Fibroblast of the aortic adventitia (primary cell): ENCODE measurements around the gene SLC2A6. TPM values are rescaled to one million over a fixed set of nuclear protein-coding genes. Genes with fewer than 3 reads are reported as not detected.

Experiments
- DNase-seq: peaks from one replicate; pipeline ENCODE4 v3.0.0-alpha.2; 2010; ENCODE audit warnings: low read depth
- H3K4me3 ChIP-seq: 2 replicates; pipeline ENCODE4 v1.5.1; 2011; ENCODE audit warnings: low read depth, mild to moderate bottlenecking, control low read depth, low read length, moderate library complexity
- total RNA-seq: library from RNA; depleted of rRNA; stranded (reverse); fragments of >200 nt; gene quantifications from 2 replicates; pipeline ENCODE4 v1.2.3, GENCODE V29; 2012; ENCODE audit warnings: low replicate concordance
- TF ChIP-seq, protein P1 (sequence below): IDR thresholded peaks from 2 replicates; pipeline ENCODE4 v1.5.1; 2011; ENCODE audit warnings: mild to moderate bottlenecking, low read length, control low read depth, inconsistent platforms; ENCODE audit not compliant: insufficient read depth

SLC2A6 gene
- total RNA-seq, 1 donor = 7.3 TPM

DNA sequence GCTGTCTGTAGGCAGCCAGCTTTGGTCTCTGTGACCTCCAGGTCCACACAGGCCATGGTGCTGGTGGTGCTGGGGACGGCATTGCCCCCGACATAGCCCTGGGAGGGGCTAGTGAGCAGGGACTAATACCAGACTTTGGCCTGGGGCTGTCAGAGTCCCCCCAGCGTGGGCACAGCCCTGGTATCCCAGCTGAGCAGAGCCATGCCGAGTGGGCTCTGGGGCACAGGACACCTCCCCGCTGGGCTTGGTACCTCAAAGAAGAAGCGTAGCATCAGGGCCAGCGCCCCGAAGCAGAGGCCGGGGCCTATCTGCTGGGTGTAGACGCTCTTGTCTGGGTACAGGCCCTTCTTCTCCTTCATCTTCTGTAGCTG is 36.3 kb upstream of the SLC2A6 start:
- H3K4me3 ChIP-seq = no peak overlapping the region
- TF ChIP-seq, protein P1, sequence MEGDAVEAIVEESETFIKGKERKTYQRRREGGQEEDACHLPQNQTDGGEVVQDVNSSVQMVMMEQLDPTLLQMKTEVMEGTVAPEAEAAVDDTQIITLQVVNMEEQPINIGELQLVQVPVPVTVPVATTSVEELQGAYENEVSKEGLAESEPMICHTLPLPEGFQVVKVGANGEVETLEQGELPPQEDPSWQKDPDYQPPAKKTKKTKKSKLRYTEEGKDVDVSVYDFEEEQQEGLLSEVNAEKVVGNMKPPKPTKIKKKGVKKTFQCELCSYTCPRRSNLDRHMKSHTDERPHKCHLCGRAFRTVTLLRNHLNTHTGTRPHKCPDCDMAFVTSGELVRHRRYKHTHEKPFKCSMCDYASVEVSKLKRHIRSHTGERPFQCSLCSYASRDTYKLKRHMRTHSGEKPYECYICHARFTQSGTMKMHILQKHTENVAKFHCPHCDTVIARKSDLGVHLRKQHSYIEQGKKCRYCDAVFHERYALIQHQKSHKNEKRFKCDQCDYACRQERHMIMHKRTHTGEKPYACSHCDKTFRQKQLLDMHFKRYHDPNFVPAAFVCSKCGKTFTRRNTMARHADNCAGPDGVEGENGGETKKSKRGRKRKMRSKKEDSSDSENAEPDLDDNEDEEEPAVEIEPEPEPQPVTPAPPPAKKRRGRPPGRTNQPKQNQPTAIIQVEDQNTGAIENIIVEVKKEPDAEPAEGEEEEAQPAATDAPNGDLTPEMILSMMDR = no peak
- DNase-seq = no peak

DNA sequence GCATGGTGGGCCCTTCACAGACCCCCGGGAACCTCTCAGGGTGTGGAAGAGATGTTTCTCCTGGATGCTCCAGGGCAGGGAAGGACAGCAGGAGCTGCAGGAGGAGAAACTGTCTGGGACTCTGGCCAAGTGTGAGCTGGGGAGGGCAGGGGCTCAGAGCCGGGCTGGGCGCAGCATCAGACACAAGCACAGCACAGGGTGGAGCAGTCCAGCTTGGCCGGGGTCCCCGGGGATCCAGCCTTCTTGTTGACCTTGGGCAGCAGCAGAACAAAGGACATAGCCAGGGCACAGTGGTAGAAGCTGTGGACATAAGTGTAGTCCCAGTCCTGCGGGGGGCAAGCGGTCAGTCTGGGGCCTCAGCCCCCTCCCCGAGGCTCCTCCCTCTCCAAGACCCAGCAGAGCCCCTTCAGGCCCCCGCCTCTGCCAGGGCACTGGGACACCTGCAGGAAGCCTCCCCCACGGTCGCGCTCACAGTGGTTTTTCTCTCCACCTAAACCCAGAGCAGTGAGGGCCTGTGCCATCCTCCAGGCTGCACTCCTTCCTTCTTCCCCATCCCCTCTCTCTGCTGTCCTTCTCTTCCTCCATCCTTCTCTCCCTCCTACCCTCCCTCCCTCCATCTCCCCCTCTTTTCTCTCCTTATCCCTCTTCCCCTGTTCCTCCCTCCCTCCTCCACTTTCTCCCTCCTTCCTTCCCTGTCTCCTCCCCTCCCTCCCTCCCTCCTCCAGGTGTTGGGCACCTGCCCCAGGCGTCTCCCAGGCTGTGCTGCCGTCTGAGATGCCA is 35.8 kb upstream of the SLC2A6 start:
- H3K4me3 ChIP-seq = no peak overlapping the region
- peak; percentile 49 for DNase-seq
- TF ChIP-seq, protein P1 = no peak

DNA sequence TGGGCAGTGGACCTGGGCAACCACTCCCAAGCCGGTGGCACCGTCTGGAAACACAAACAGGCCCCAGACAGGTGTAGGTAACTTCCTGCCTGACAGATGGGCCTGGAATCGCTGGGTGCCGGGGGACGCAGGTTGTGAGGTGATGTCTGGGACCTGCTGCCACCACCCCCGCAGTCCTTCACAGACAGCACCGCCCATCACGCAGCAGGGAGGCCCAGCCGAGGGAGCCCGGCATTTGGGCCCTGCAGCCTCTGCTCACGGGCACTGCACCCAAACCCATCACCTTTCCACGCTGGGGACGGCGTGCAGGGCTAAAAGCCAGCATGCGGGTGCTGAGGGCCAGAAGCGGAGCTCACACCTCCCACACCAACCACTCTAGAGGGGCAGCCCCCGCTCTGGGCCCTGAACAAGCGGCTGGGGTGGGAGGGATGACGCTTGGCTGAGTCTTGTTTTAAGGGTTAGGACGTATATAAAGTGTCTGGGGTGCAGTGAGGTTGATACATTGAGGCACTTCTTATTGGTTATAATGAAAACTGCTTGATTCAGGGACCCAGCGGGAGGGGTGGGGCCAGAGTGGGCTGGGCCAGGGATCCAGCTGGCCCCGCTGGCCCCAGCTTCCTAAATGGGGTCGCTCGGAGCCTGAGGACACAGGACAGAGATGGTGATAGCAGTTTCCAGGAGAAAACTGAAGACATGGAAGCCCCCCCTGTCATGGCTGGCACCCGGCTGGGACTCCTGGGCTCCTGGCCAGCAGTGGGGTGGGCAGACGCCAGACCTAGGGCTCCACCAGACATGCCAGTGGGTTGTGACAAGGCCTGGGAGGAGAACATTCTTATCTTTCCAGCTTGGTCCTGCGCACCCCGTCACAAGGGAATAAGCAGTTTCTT is 34.6 kb upstream of the SLC2A6 start:
- DNase-seq = peak; percentile 30
- TF ChIP-seq, protein P1 = no peak

DNA sequence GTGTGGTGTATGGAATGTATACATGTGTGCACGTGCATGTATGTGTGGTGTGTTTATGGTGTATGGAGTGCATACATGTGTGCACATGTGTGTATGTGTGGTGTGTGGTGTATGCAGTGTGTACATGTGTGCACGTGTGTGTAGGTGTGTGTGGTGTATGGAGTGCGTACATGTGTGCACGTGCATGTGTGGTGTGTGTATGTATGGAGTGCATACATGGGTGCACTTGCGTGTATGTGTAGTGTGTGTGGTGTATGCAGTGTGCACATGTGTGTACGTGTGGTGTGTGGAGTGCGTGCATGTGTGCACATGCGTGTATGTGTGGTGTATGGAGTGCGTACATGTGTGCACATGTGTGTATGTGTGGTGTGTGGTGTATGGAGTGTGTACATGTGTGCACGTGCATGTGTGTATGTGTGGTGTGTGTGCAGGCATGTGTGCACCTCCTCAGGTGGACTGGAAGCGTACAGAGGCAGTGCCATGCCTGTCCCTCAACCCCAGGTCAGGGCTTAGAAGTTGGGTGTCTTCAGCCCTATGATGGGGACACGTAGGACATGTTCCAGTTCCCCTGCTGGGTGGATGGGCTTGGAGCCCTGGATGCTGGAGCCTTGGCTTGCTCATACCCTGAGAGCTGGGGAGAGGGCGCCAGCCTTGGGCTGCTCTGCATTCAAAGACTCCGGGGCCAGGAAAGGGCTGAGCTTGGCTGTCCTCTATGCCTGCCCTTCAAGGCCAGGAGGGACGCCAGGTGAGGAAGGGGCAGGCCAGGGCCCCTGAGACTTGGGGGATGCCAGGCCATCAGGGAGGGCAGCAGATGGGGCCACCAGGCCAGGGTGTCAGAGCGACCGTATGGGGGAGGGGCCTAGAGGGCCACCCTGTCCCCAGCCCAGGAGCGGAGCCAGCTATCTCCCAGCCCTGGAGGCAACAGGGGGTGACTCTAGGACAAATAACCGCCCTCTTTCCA is 33.6 kb upstream of the SLC2A6 start:
- DNase-seq = no peak
- TF ChIP-seq, protein P1 = no peak
- no peak overlapping the region for H3K4me3 ChIP-seq

More for the DNA sequence above, 34.6 kb upstream of the SLC2A6 start:
- H3K4me3 ChIP-seq = no peak overlapping the region

DNA sequence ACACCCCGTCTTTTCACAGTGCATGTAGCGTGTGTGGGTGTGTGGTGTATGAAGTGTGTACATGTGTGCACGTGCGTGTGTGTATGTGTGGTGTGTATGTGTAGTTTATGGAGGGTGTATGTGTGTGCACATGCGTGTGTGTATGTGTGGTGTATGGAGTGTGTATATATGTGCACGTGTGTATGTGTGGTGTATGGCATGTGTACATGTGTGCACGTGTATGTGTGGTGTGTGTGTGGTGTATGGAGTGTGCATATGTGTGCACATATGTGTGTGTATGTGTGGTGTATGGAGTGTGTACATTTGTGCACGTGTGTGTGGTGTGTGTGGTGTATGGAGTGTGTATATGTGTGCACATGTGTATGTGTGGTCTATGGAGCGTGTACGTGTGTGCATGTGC is 32.7 kb upstream of the SLC2A6 start:
- TF ChIP-seq, protein P1 = no peak
- DNase-seq = no peak
- H3K4me3 ChIP-seq = no peak overlapping the region

DNA sequence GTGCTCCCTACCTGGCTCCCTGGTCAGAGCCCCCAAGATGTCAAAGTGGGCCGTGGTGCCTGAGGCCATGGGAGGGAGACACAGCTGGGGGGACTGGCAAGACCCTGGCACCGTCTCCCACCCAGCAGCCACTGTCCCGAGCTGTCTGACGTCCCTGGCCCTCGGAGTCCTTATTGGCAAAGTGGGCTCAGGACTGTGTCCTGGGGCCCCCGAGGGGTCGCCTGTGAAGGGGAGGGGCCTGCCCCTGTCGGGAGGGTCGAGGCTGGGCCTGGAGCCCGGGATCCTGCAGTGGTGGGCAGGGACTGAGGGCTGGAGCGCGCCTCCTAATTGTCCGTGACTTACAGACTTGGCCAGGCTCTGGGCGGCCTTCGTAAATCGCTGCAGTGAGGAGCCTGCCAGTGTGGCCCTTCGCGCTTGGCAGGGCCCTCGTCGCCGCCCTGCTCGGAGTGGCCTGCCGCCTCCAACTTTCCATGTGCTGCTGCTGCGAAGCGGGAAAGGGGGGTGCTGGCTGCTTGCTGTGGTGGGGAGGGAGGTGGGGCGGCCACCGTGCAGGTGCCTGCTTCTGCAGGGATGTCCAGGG is 32.1 kb upstream of the SLC2A6 start:
- TF ChIP-seq, protein P1 = no peak

More for the DNA sequence above, 32.1 kb upstream of the SLC2A6 start:
- DNase-seq = no peak
- no peak overlapping the region for H3K4me3 ChIP-seq
